ENCODE results near the gene CKAP5.

The CKAP5 gene

GRCh38 chr11:46850829-46851380 is 4.8 kb upstream of the CKAP5 start:
- no peaks in the 10 kb centered on the region for H3K36me3 ChIP-seq (ENCODE audit: insufficient read depth, low read length)
- peaks cover 6% of the 10 kb centered on the region for H3K4me1 ChIP-seq (ENCODE audit: control insufficient read depth, insufficient read depth, low read length)
- H3K9me3 ChIP-seq (replicated peaks; ENCODE audit: low read length), result no peaks in the 10 kb centered on the region
- H3K4me3 ChIP-seq (ENCODE audit: low read length), result no peak overlapping the region
- no peaks in the 10 kb centered on the region for H3K27me3 ChIP-seq (ENCODE audit: control insufficient read depth, insufficient read depth, low read length)
- H3K9ac ChIP-seq (ENCODE audit: low read depth, low read length), result no peak overlapping the region
- H3K4me2 ChIP-seq (ENCODE audit: low read length), result no peak overlapping the region

DNA sequence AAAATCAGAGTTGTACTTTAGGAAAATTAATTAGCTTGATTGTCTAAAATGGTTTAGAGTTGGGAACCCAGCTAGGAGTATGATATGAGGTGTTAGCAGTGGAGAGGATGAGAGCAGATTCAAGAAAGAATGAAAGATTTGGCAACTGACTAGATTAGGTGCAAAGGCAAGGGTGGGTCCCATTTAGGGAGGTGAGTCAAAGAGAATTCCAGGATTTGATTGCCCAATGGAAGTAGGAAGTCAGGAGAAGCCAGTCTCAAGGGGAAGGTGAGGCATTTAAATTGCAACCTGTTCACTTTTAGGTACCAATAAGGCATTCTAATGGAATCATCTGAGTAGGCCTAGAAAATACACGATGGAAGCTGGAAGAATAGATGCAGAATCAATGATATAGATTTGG is 3.6 kb upstream of the CKAP5 start:
- no peaks in the 10 kb centered on the region for H3K27me3 ChIP-seq (ENCODE audit: control insufficient read depth, insufficient read depth, low read length)
- no peak overlapping the region for H3K9ac ChIP-seq (ENCODE audit: low read depth, low read length)
- no peaks in the 10 kb centered on the region for H3K9me3 ChIP-seq (replicated peaks; ENCODE audit: low read length)
- no peaks in the 10 kb centered on the region for H3K36me3 ChIP-seq (ENCODE audit: insufficient read depth, low read length)
- H3K4me2 ChIP-seq (ENCODE audit: low read length), result no peak overlapping the region
- H3K4me1 ChIP-seq (ENCODE audit: control insufficient read depth, insufficient read depth, low read length), result peaks cover 6% of the 10 kb centered on the region
- H3K4me3 ChIP-seq (ENCODE audit: low read length), result no peak overlapping the region

DNA sequence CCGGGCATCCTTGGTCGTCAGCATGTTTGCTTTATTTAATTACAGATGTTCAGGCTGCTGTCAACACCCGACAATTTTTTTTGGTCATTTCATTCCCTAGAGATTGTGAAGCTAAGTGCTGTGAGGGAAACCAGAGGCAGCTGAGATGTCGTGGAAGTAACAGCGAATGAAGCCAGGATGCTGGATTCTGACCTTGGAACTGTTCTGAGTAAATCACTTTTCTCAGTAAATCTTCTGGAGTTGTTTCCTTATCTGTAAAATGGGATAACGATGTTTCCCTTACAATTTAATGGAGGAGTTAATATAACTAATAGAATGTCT is 390 bp upstream of the CKAP5 start:
- Histone ChIP-seq H3K9ac (ENCODE audit: low read depth, low read length) (peak overlapping the region; percentile 94), H3K9me3 (replicated peaks; ENCODE audit: low read length) (no peaks in the 10 kb centered on the region), H3K4me1 (ENCODE audit: control insufficient read depth, insufficient read depth, low read length) (peaks cover 6% of the 10 kb centered on the region), H3K4me2 (ENCODE audit: low read length) (peak overlapping the region; percentile 84), H3K4me3 (ENCODE audit: low read length) (peak overlapping the region; percentile 74), H3K27me3 (ENCODE audit: control insufficient read depth, insufficient read depth, low read length) (no peaks in the 10 kb centered on the region), H3K36me3 (ENCODE audit: insufficient read depth, low read length) (no peaks in the 10 kb centered on the region)

DNA sequence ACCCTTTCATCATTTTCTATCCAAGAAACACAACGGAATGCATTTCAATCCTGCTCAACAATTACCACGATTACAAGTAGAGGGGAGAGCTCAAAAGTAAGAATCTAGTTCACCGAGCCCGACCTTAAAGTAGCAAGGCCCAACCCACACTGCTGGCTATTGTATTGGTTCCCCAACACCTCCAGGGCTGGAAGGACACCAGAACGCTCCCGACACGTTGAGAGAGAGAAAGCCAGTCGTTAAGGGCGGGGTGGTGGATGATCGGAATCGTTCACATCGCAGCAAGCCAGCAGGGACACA is 690 bp downstream of the CKAP5 start:
- Histone ChIP-seq H3K4me2 (ENCODE audit: low read length) (peak overlapping the region; percentile 84), H3K4me1 (ENCODE audit: control insufficient read depth, insufficient read depth, low read length) (peaks cover 6% of the 10 kb centered on the region), H3K36me3 (ENCODE audit: insufficient read depth, low read length) (no peaks in the 10 kb centered on the region), H3K4me3 (ENCODE audit: low read length) (peak overlapping the region; percentile 74), H3K9ac (ENCODE audit: low read depth, low read length) (peak overlapping the region; percentile 94), H3K27me3 (ENCODE audit: control insufficient read depth, insufficient read depth, low read length) (no peaks in the 10 kb centered on the region), H3K9me3 (replicated peaks; ENCODE audit: low read length) (no peaks in the 10 kb centered on the region)

- Histone ChIP-seq H3K4me2 (ENCODE audit: low read length) (no peak overlapping the region), H3K4me3 (ENCODE audit: low read length) (no peak overlapping the region), H3K27me3 (ENCODE audit: control insufficient read depth, insufficient read depth, low read length) (no peaks in the 10 kb centered on the region), H3K9me3 (replicated peaks; ENCODE audit: low read length) (no peaks in the 10 kb centered on the region), H3K9ac (ENCODE audit: low read depth, low read length) (no peak overlapping the region), H3K4me1 (ENCODE audit: control insufficient read depth, insufficient read depth, low read length) (no peaks in the 10 kb centered on the region), H3K36me3 (ENCODE audit: insufficient read depth, low read length) (peaks cover 4% of the 10 kb centered on the region)
Observed at GRCh38 chr11:46840116-46840515, 6.0 kb downstream of the CKAP5 start.

- Histone ChIP-seq H3K4me3 (ENCODE audit: low read length) (no peak overlapping the region), H3K9me3 (replicated peaks; ENCODE audit: low read length) (no peaks in the 10 kb centered on the region), H3K4me2 (ENCODE audit: low read length) (no peak overlapping the region), H3K27me3 (ENCODE audit: control insufficient read depth, insufficient read depth, low read length) (no peaks in the 10 kb centered on the region), H3K36me3 (ENCODE audit: insufficient read depth, low read length) (peaks cover 4% of the 10 kb centered on the region), H3K9ac (ENCODE audit: low read depth, low read length) (no peak overlapping the region), H3K4me1 (ENCODE audit: control insufficient read depth, insufficient read depth, low read length) (no peaks in the 10 kb centered on the region)
Observed at GRCh38 chr11:46838501-46838900, 7.6 kb downstream of the CKAP5 start.

DNA sequence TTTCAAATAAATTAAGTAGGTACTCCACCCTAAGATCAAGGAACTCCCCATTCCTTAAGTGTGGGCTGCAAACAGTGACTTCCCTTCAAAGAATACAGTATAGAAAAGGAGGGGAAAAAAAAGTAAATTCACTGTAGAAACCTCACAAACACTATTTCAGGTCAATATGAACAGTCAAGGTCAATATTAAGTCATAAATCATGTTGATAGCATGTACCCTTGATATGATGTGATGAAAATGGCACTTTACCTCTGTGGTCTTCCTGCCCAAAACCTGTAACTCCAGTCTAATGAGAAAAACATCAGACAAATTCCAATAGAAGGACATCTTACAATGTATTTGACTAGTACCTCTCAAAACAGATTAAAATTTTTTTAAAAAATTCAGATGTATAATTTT is 8.2 kb downstream of the CKAP5 start:
- no peaks in the 10 kb centered on the region for H3K9me3 ChIP-seq (replicated peaks; ENCODE audit: low read length)
- no peak overlapping the region for H3K4me3 ChIP-seq (ENCODE audit: low read length)
- H3K36me3 ChIP-seq (ENCODE audit: insufficient read depth, low read length), result peaks cover 4% of the 10 kb centered on the region
- no peaks in the 10 kb centered on the region for H3K4me1 ChIP-seq (ENCODE audit: control insufficient read depth, insufficient read depth, low read length)
- H3K9ac ChIP-seq (ENCODE audit: low read depth, low read length), result no peak overlapping the region
- no peaks in the 10 kb centered on the region for H3K27me3 ChIP-seq (ENCODE audit: control insufficient read depth, insufficient read depth, low read length)
- no peak overlapping the region for H3K4me2 ChIP-seq (ENCODE audit: low read length)

- H3K9ac ChIP-seq (ENCODE audit: low read depth, low read length), result no peak overlapping the region
- H3K4me2 ChIP-seq (ENCODE audit: low read length), result no peak overlapping the region
- H3K4me1 ChIP-seq (ENCODE audit: control insufficient read depth, insufficient read depth, low read length), result no peaks in the 10 kb centered on the region
- peaks cover 4% of the 10 kb centered on the region for H3K36me3 ChIP-seq (ENCODE audit: insufficient read depth, low read length)
- no peaks in the 10 kb centered on the region for H3K9me3 ChIP-seq (replicated peaks; ENCODE audit: low read length)
- H3K4me3 ChIP-seq (ENCODE audit: low read length), result no peak overlapping the region
- H3K27me3 ChIP-seq (ENCODE audit: control insufficient read depth, insufficient read depth, low read length), result no peaks in the 10 kb centered on the region
Observed at GRCh38 chr11:46836870-46837269, 9.2 kb downstream of the CKAP5 start.

DNA sequence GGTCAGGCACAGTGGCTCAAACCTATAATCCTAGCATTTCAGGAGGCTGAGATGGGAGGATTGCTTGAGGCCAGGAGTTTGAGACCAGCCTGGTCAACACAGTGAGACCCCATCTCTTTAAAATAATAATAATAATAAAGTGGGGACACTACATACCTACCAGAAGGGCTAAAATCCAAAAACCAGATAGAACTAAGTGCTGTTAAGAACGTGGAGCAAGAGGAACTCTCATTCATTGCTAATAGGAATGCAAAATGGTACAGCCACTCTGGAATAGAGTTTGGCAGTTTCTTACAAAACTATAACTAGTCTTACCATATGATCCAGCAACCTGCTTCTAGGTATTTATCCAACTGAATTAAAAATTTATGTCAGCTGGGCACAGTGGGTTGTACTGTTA is 9.6 kb downstream of the CKAP5 start:
- Histone ChIP-seq H3K27me3 (ENCODE audit: control insufficient read depth, insufficient read depth, low read length) (no peaks in the 10 kb centered on the region), H3K4me3 (ENCODE audit: low read length) (no peak overlapping the region), H3K4me2 (ENCODE audit: low read length) (no peak overlapping the region), H3K9ac (ENCODE audit: low read depth, low read length) (no peak overlapping the region), H3K9me3 (replicated peaks; ENCODE audit: low read length) (no peaks in the 10 kb centered on the region), H3K36me3 (ENCODE audit: insufficient read depth, low read length) (peaks cover 4% of the 10 kb centered on the region), H3K4me1 (ENCODE audit: control insufficient read depth, insufficient read depth, low read length) (no peaks in the 10 kb centered on the region)

DNA sequence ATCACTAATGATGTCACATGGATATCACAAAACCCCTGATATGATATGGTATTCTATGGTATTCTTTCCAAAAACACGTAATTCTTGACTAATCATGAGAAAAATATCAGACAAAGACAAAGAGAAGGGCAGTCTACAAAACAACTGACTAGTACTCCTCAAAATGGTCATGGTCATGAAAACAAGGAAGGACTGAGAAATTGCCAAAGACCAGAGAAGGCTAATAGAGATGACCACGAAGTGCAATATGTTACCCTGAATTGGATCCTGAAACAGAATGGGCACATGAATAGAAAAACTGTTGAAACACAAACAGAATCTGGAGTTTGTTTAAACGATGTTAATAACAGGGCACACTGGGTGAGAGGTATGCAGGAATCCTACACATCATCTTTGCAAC is 10.2 kb downstream of the CKAP5 start:
- no peaks in the 10 kb centered on the region for H3K4me1 ChIP-seq (ENCODE audit: control insufficient read depth, insufficient read depth, low read length)
- no peak overlapping the region for H3K4me2 ChIP-seq (ENCODE audit: low read length)
- no peaks in the 10 kb centered on the region for H3K9me3 ChIP-seq (replicated peaks; ENCODE audit: low read length)
- no peaks in the 10 kb centered on the region for H3K27me3 ChIP-seq (ENCODE audit: control insufficient read depth, insufficient read depth, low read length)
- H3K9ac ChIP-seq (ENCODE audit: low read depth, low read length), result no peak overlapping the region
- H3K4me3 ChIP-seq (ENCODE audit: low read length), result no peak overlapping the region
- peaks cover 4% of the 10 kb centered on the region for H3K36me3 ChIP-seq (ENCODE audit: insufficient read depth, low read length)

DNA sequence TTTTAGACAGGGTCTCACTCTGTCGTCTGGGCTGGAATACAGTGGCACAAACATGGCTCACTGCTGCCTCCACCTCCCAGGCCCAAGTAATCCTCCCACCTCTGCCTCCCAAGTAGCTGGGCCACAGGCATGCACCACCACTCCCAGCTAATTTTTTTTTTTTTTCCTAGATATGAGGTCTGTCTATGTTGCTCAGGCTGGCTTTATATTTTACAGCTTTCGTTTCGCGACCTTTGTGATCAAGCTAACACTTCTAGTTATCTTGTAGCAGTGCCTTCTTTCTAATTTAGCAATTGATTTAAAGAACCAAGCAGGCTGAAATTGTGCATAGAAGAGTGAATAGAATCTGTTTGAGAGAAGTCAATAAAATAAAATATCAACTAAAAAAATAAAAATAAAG is 11.3 kb downstream of the CKAP5 start:
- Histone ChIP-seq H3K4me3 (ENCODE audit: low read length) (no peak overlapping the region), H3K4me1 (ENCODE audit: control insufficient read depth, insufficient read depth, low read length) (no peaks in the 10 kb centered on the region), H3K36me3 (ENCODE audit: insufficient read depth, low read length) (peaks cover 4% of the 10 kb centered on the region), H3K9me3 (replicated peaks; ENCODE audit: low read length) (no peaks in the 10 kb centered on the region), H3K9ac (ENCODE audit: low read depth, low read length) (no peak overlapping the region), H3K4me2 (ENCODE audit: low read length) (no peak overlapping the region), H3K27me3 (ENCODE audit: control insufficient read depth, insufficient read depth, low read length) (no peaks in the 10 kb centered on the region)

GRCh38 chr11:46832511-46833214 is 13.4 kb downstream of the CKAP5 start:
- H3K9me3 ChIP-seq (replicated peaks; ENCODE audit: low read length), result no peaks in the 10 kb centered on the region
- H3K4me3 ChIP-seq (ENCODE audit: low read length), result no peak overlapping the region
- peaks cover 4% of the 10 kb centered on the region for H3K36me3 ChIP-seq (ENCODE audit: insufficient read depth, low read length)
- H3K4me1 ChIP-seq (ENCODE audit: control insufficient read depth, insufficient read depth, low read length), result peaks cover 7% of the 10 kb centered on the region
- H3K4me2 ChIP-seq (ENCODE audit: low read length), result no peak overlapping the region
- H3K27me3 ChIP-seq (ENCODE audit: control insufficient read depth, insufficient read depth, low read length), result no peaks in the 10 kb centered on the region
- H3K9ac ChIP-seq (ENCODE audit: low read depth, low read length), result no peak overlapping the region
